Effector memory CD4-positive, alpha-beta T cell (primary cell): ENCODE measurements around the gene MUC5AC.
"Not testable (repeated sequence)": the region's sequence is repeated elsewhere in the genome, so short reads cannot be mapped to it uniquely, and the experiment has no call there.

Source experiments
- DNase-seq, 3 donors: peaks; one replicate each; pipeline ENCODE4 v3.0.0-alpha.2; 2020
- H3K27ac ChIP-seq: 2 replicates; pipeline ENCODE4 v1.7.0; 2013; ENCODE audit warnings: mild to moderate bottlenecking, low read length, moderate library complexity; ENCODE audit not compliant: insufficient read depth, poor library complexity, severe bottlenecking
- H3K27me3 ChIP-seq: replicated peaks from 2 replicates; pipeline ENCODE4 v1.7.0; 2013; ENCODE audit warnings: mild to moderate bottlenecking, low read length; ENCODE audit not compliant: insufficient read depth, control insufficient read depth, poor library complexity, severe bottlenecking
- H3K36me3 ChIP-seq: 2 replicates; pipeline ENCODE4 v1.7.0; 2013; ENCODE audit warnings: mild to moderate bottlenecking, low read length, moderate library complexity; ENCODE audit not compliant: control insufficient read depth, insufficient read depth
- H3K4me1 ChIP-seq: 2 replicates; pipeline ENCODE4 v1.7.0; 2013; ENCODE audit warnings: low read length, mild to moderate bottlenecking; ENCODE audit not compliant: control insufficient read depth, insufficient read depth, poor library complexity, severe bottlenecking
- H3K4me3 ChIP-seq: 2 replicates; pipeline ENCODE4 v1.7.0; 2013; ENCODE audit warnings: low read length, low read depth, mild to moderate bottlenecking; ENCODE audit not compliant: insufficient read depth, poor library complexity, severe bottlenecking
- H3K9me3 ChIP-seq: 2 replicates; pipeline ENCODE4 v1.7.0; 2013; ENCODE audit warnings: mild to moderate bottlenecking, low read length, moderate library complexity; ENCODE audit not compliant: control insufficient read depth

MUC5AC gene

GRCh38 chr11:1250411-1250810 is 92.7 kb downstream of the MUC5AC start:
- not testable (repeated sequence) for DNase-seq, H3K36me3 ChIP-seq, H3K4me3 ChIP-seq, H3K27ac ChIP-seq, H3K9me3 ChIP-seq, H3K27me3 ChIP-seq, H3K4me1 ChIP-seq
